GM18909 (cell line): ENCODE measurements around the gene MAST3.
"Not testable (repeated sequence)": the region's sequence is repeated elsewhere in the genome, so short reads cannot be mapped to it uniquely, and the experiment has no call there.

Experiments used
- ATAC-seq: cut with Tn5 transposase; IDR thresholded peaks from one replicate; pipeline ENCODE4 v1.9.1; 2021; ENCODE audit warnings: mild to moderate bottlenecking; ENCODE audit not compliant: unreplicated experiment, poor library complexity

MAST3 gene

DNA sequence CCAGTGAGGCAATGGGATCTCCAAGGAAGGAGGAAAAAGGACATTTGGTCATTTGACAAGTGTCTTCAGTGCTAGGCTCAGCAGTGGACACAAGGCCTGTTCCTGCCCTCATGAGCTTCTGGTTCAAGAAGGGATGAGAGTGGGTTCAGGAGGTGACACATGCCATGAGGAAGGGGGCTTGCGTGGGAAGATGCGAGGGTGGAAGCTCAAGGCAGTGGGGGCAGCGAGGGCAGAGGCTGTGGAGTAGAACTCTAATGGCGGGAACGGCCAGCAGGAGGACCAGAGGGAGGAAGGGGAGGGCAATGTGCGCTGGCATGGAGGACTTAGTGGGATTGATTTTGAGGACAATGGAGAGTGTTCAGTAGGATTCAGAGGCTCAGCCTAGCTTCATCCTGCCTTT lies 58.7 kb downstream of the MAST3 start:
- ATAC-seq, result no peak

DNA sequence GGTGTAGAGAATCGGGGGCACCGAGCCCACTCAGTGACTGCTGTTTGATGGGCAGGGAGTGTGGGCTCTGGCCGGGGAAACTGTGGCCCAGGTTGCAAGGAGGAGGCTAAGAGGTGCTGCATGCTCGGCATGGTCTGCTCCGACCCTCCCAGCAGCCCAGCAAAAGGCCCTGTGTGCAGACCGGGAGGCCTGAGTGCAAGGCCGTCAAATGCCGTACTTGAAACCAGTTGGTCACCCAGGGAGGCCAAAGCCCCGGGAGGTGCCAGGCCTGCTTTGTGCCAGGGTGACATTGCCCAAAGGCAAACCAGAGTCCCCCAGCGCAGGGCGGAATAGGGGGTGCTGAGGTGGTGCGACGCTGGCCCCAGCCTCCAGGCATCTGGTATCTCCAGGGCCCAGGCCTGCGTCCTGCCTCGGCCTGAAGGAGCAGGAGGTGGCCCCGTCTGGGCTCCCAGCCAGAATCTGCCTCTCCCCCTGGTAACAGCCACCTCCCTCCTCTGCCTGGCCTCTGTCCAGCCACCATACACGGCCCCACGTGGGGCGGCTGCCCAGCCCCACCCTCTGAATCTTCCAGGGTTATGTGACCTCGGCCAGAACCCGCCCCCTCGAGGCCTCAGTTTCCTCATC lies 59.4 kb downstream of the MAST3 start:
- ATAC-seq, result no peak

GRCh38 chr19:18157465-18158063 lies 60.0 kb downstream of the MAST3 start:
- ATAC-seq, result no peak

- ATAC-seq, result no peak
These were observed 60.9 kb downstream of the MAST3 start for GRCh38 chr19:18158467-18158866.

DNA sequence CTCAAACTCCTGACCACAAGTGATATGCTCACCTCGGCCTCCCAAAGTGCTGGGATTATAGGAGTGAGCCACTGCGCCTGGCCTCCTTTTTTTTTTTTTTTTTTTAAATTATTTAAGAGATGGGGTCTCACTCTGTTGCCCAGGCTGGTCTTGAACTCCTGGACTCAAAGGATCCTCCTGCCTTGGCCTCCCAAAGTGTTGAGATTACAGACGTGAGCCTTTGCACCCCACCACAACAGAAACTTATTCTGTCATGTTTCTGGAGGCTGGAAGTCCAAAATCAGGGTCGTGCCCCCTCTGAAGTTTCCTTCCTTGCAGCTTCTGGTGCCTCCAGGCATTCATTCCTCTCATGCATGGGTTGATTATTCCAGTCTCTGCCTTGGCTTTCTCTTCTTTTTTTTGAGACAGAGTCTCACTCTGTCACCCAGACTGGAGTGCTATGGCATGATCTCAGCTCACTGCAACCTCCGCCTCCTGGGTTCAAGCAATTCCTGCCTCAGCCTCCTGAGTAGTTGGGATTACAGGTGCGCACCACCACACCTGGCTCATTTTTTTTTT lies 61.6 kb downstream of the MAST3 start:
- ATAC-seq, result not testable (repeated sequence)

DNA sequence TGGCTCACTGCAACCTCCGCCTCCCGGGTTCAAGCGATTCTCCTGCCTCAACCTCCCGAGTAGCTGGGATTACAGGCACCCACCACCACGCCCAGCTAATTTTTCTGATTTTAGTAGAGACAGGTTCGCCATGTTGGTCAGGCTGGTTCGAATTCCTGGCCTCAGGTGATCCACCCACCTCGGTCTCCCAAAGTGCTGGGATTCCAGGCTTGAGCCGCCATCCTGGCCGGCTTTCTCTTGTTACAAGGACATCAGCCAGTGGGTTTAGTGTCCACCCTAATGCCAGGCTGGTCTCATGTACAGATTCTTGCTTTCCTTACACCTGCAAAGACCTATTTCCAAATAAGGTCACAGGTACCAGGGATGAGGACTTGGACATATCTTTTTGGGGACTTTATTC lies 62.2 kb downstream of the MAST3 start:
- ATAC-seq, result no peak

DNA sequence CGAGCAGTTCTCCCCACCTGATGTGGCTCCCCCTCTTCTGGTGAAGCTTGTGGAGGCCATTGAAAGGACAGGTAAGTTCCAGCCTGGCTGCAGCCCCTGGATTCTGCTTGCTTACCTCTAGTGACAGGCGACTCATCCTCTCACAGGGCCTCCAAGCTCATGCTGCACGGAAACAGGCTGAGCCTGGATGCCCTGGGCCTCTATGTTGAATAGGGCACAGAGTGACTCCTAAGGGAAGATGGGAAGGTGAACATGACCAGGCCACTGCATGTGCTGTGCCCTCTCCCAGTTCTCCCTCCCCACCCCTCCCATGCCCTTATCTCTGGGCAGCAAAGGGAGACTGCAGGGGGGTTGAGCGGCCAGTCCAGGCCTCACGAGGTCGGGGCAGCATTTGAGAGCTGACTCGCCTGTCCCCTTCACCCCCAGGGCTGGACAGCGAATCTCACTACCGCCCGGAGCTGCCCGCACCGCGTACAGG lies 63.0 kb downstream of the MAST3 start:
- no peak for ATAC-seq

- ATAC-seq, result peak; percentile 71
These were observed 63.5 kb downstream of the MAST3 start for GRCh38 chr19:18160971-18161635.

- ATAC-seq, result peak; percentile 27
These were observed 64.0 kb downstream of the MAST3 start for GRCh38 chr19:18161636-18162002.

DNA sequence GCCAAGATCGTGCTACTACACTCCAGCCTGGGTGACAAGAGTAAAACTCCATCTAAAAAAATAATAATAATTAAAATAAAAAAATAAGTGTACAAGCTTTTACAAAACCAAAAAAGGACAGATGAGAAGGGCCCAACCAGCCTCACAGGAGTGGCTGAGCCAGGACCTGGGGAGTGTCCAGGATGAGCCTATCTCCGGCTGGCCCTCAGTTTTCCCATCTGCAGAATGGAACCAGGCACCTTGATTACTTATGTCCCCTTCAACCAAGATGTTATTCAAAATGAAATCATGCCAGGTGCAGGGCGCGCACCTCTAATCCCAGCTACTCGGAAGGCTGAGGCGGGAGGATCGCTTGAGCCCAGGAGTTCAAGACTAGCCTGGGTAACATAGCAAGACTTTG lies 66.5 kb downstream of the MAST3 start:
- no peak for ATAC-seq

DNA sequence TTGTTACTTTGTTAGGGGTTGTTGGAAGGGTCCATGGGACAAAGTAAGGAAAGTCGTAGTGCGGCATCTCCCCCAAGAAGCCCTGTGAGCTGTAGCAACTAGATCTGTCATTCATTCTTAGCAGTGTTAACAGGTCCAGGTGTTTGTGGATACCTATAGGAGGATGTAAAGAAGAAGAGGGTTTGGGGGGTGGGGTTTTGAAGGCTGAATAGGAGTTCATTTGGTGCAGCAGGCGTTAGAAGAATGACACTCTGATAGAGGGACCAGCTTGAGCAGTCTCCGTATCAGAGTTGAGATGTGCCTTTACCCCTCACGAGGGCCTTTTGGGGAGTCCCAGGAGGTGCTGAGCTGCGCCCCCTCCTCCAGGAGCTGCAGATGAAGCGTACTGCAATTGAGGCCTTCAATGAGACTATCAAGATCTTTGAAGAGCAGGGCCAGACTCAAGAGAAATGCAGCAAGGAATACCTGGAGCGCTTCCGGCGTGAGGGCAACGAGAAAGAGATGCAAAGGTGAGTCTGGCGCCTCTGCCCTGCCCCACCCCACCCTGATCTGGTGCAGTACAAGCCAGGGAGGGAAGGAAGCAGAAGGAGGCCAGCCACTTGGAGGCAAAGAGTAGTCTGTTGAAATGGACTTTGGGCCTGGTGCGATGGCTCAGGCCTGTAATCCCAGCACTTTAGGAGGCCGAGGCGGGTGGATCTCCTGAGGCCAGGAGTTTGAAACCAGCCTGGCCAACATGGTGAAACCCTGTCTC lies 68.4 kb downstream of the MAST3 start:
- ATAC-seq, result no peak

DNA sequence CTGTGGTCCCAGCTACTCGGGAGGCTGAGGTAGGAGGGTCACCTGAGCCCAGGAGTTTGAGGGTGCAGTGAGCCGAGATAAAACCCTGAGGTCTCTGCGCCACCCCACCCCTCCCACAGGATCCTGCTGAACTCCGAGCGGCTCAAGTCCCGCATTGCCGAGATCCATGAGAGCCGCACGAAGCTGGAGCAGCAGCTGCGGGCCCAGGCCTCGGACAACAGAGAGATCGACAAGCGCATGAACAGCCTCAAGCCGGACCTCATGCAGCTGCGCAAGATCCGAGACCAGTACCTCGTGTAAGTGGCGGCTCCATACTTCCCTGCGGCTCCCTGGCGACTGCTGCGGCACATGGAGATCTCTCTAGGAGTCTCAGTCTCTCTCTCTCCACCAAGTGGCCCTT lies 69.4 kb downstream of the MAST3 start:
- ATAC-seq, result no peak

DNA sequence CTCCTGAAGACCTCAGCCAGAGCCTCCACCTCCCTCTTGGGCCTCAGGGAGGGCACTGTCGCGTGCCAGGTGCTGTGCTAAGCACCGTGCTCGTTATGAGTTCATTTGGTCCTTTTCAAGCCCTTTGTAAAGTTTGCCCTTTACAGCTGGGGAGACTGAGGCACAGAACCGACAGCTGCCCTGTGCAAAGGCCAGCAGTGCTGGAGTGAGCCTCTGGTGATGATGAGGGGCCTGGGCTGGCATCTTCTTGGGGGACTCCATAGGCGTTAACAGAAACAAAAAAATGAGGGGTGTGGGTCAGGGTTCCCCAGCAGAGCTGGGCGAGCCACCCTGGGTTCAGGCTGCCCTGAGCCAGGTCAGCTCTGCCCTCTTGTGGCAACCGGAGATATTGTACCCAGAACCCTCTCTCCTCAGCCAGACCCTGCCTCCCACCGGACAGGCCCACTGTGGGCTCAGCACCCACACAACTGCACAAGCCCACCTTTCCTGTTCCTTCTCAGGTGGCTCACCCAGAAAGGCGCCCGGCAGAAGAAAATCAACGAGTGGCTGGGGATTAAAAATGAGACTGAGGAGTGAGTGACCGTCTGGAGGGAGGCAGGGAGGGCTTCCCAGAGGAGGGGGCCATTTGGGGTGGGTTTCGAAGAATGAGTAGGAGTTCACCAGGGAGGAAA lies 70.5 kb downstream of the MAST3 start:
- ATAC-seq, result no peak

GRCh38 chr19:18168673-18169381 lies 71.2 kb downstream of the MAST3 start:
- no peak for ATAC-seq

DNA sequence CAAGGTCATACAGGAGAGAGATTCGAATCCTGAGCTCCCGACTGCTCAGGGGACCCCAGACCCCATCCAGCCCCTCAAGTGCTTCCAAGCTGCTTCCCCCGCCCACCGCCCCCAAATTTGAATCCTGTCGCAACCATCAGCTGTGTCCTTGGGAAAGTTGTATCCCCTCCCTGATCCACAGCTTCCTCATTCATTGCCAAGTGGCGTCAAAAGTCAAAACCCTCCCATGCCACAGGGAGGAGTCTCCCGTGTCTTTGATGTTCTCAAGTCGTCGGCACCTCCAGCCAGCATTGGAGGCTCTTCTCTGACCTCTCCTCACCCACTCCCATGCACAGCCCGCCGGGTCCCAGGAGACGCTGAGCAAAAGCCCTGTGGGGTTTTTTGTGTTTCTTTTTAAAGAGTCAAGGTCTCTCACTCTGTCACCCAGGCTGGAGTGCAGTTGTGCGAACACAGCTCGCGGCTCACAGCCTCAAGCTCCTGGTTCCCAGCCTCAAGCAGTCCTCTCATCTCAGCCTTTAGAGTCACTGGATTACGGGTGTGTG lies 73.2 kb downstream of the MAST3 start:
- ATAC-seq, result no peak

DNA sequence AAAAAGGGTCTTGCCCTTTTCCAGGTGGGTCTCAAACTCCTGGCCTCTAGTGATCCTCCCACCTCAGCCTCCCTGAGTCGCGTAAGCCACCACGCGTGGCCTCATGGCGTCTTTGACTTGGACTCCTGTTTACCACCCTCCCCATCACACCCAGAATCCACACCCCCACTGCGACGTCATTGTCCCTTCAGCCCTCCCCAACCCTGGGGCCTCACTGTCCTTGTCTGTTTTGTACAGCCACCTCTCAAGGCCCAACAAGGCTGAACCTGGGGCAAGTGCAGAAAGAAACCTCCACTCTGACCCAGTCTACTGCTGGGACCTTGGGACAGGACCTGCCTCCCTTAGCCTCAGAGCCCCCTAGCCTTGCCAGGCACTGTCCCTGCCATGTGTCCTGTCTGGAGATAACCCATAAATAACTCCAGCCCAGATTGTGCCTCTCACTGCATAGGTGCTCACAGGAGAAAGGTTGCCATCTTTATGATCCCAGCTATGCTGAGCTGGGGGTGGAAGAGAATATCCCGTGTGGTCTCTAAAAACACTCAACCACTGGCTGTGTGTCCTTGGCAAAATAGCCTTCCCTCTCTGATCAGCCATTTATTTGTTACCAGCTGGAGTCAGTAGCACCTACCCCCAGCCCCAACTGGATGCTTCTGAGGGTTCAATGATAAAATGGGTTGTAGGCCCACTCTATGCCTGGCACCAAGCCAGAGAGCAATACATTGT lies 74.2 kb downstream of the MAST3 start:
- no peak for ATAC-seq

GRCh38 chr19:18172331-18173053 lies 74.9 kb downstream of the MAST3 start:
- no peak for ATAC-seq

DNA sequence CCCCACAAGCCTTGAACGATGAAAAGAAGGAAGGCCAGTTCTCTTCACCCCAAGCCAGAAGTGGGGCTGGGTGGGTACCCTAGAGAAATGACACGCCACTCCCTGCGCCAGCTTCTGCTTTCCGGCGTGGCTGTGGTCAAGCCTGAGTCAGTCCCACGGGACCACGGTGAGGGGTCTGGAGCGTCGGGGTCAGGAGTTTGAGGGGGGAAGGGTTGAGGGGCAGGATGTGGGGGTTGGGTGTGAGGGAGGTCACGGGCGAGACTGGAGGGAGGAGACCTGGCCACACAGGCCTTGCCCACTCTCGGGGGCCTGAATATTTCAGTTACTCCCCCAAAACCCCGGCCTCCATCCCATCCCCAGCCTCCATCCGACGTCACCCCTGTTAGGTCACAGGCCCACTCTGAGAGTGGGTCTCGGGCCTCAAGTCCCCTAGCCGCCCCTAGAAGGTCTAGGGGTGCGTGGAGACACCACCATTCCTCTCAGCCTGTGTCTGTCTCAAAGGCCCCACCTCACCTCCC lies 75.5 kb downstream of the MAST3 start:
- ATAC-seq, result peak; percentile 35
